HG02973 (cell line): Measurements from ENCODE around the gene CTIF.
A peak's percentile ranks its signal among the peaks of the same experiment; 100 is the strongest.
"Not testable (repeated sequence)": the region's sequence is repeated elsewhere in the genome, so short reads cannot be mapped to it uniquely, and the experiment has no call there.

Experiments
- ATAC-seq: cut with Tn5 transposase; IDR thresholded peaks from one replicate; pipeline ENCODE4 v1.9.1; 2021; ENCODE audit warnings: moderate library complexity; ENCODE audit not compliant: unreplicated experiment

CTIF gene

DNA sequence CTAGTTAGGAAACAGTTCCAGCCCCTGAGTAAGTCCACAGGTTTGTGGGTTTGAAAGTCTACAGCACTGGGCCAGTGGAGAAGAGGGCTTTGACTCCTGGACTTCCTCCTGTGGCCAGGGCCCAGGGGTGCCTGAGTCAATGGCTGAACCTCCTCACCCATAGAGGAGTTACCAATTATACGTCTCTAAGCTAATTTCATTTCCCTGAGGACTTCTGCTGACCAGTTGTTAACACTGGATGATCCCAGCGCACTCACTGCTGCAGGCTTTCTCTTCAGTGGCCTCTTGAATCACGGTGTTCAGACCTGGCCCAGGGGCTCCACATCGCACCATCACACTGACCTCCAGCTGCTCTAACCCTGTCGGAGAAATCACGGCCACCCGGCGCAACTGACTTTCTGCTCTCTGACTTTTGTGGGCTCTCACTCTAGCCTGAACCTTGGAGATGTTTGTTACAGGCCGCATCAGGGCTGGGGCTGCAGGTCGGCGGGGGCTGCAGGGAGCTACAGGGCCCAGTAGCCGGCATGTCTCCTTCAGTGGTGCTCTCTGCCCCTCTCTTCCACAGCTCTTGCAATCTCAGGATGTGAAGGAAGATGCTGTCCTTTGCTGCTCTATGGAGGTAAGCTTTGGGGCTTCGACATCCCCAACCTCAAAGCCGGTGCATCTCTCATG, 318.3 kb downstream of the CTIF start:
- ATAC-seq, result no peak

GRCh38 chr18:48858676-48859075, 319.8 kb downstream of the CTIF start:
- no peak for ATAC-seq

GRCh38 chr18:48859311-48860268, 320.8 kb downstream of the CTIF start:
- no peak for ATAC-seq

DNA sequence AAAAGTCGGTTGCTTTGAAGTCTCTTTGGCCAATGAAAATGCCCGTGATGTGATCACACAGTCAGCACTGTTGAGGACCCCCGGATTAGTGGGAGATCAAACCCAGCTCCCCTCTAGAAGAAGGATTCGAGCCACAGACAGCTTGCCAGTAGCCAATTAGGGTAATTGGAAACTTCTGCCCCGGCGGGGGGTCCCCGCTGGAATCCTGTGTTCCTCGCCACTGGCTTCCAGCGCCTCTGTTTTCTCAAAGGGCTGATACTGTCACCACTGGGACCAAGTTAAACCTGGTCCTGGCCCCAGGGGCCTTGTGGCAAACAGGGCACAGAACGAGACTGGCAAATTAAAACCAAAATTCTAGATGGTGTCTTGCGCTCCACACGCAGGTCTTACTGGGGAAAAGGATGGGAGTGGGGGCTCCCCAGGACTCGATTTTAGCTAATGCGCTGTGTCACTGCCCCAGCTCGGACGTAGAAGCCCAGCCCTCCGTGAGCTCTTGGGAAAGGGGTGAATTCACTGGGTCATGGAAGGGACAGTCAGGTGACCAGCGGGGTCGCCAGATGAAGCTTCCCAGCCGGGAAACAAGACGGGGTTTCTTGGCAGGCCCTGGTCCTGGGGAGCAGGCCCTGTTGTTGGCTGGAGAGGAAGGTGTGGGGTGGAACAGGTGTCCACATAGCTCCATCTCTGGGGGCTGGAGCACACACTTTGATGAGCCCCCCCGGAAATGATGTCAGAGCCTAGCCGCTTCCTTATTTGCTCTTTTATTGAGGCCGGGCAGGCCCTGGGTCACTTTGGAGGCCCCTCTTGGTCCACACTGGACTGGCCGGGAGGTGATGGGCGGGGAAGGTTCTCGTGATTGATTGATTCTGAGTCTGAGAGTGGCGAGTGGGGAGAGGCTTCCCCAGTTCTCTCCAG, 321.7 kb downstream of the CTIF start:
- ATAC-seq, result no peak

DNA sequence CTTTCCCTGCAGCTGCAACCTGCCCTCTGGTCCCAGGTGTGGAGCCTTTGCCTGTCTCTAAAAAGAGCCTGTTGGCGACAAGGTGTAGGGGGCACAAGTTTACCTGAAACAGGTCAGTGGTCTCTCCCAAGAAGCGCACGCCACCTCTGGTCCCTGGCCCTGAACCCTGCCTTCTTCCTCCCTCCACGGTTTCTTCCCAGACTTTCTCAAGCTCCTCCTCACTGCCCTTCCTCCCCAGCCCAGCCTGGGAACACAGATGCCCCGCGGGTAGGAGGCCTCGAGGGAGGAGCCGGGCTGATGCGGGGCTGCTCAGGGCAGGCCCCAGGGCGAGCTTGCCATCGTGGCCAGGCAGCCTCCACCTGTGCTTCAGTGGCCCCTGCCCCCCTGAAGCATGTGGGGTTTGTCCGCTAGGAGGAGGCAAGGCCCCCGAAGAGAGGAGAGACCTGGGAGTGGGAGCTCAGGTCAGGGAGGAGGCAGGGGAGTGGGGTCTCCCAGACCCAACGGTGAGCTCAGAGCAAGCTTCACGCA, 322.4 kb downstream of the CTIF start:
- ATAC-seq, result no peak

DNA sequence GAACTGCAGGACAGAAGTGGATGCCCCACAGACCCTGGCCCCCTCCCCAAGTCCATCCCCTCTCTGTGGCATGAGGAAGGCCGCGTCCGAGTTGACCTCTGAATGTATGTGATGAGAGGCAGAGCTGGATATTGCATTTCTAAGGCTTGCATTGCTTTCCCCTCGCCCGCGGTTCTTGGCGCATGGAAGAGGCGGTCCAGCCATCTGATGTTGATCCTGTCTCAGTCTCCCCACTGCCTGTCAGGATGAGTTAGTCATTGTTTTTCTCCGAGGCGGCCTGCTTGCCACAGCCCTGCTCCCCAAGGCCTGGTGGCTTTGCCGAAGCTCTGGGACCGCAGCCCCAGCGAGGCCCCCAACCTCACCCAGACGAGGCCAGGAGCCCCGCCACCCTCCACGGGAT, 323.3 kb downstream of the CTIF start:
- no peak for ATAC-seq

DNA sequence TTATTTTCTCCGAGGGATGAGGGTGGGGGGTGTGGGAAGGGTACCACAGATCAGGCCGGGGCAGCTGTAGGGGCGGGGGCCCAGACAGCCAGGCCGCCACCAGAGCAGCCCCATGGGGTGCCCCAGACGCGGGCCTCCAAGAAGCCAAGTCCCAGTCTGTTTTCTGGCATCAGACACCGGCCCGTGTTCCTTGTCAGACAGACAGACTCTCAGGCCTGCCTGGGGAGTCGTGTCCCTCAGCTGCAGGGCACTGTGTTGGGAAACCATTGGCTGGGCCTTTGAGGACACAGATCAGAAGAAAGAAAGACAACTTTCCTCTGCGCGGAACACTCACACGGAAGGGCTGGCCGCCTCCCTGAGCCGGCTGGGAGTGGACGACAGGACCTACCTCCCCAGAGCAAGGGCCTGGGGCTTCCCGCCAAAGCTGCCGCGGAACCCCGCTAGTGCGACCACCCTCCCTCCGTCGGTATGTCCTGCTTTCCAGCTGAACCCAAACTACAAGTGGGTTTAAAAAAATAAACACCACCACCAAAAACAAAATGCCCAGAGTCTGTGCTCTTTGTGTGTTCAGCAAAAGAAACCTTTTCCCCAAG, 323.9 kb downstream of the CTIF start:
- no peak for ATAC-seq

- no peak for ATAC-seq
These were observed 324.7 kb downstream of the CTIF start for GRCh38 chr18:48863432-48864065.

DNA sequence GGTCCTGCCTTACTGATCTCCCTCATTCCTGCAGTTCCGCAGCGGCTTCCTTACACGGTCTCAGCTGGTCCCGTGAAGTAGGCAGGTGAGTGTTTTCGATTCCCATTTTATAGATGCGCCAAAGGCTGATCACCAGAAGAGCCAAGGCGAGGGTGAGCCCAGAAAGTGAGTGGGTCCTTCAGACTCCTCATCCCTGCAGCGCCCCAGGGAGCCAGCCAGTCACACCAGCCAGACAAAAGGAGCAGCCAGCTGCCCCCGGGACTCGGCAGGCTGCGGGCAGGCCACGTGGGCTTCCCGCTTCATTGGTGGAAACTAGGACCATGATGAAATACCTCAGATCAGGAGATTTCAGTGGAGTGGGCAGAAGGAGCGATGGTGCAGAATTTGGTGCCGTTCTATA, 326.0 kb downstream of the CTIF start:
- ATAC-seq, result no peak

DNA sequence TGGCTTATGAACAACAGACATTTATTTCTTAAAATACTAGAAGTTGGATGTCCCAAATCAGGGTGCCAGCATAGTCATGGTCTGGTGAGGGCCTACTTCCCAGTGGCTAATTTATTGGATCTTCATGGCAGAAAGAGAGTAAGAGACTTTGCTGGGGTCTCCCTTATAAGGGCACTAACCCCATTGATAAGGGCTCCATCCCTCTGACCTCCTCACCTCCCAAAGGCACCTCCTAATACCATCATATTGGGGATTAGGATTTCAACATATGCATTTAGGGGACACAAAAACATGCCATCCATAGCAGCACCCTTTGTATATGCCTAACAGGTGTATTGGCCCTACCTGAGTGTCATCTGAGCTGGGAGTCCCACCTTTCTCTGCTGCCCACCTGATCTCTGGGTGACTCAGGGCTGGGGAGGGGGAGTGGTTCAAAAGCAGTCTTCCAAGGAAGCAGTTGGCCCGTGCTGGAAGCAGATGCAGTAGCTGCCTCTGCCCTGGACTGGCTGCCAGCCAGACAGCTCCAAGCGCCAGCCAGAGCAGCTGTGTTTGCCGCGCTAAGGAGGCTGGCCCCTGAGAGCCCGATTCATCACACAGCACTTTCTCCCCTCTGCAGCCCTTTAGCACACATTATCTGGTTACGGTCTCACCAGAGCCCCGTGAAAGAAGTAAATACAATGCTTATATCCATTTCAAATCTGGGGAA, 327.4 kb downstream of the CTIF start:
- ATAC-seq, result no peak

- no peak for ATAC-seq
These were observed 328.0 kb downstream of the CTIF start for GRCh38 chr18:48866856-48867255.

GRCh38 chr18:48867978-48868377, 329.1 kb downstream of the CTIF start:
- no peak for ATAC-seq

DNA sequence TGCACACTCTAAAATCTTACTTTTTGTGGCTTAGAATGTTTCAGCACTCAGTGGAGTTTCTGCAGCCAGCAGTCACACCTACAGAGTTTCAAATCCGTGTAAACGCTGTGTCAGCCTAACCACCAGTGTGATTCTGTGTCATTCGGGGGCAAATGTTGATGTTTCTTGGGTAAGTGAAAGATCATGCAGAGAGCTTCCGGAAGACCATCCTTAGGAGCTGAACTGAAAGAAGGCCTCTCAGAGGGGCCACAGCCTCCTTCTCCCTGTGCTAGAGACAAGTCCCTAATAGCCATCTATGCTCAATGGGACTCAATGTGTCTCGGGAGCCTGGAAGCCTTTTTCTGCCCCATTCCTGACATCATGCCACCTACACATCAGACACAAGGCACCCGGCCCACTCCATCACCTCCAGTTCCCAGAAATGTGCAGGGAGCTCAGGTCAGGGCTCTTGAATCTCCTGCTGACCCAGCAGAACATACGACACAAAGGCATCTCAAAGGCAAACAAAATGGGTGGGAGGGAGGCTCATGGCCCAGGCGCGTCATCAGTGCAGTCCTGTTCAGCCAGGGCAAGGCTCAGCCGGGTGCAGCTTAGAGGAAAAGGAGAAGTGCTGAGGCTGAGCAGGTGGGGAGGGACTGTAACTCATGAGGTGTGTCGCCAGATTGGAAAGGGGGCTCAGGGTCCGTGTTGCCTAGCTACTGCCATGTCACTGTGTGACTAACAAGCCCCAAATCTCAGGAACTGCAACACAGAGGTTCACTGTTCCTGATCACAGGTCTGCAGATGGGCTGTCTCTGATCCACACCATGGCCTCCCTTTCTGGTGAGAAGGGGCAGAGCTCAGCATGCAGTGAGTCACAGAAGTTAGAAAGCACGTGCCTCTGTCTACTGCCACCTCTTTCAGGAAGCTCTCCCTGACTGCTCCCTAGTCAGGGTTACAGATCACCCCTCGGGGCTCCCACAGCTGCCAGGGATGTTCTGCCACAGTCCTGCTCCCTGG, 329.9 kb downstream of the CTIF start:
- peak; percentile 74 for ATAC-seq

DNA sequence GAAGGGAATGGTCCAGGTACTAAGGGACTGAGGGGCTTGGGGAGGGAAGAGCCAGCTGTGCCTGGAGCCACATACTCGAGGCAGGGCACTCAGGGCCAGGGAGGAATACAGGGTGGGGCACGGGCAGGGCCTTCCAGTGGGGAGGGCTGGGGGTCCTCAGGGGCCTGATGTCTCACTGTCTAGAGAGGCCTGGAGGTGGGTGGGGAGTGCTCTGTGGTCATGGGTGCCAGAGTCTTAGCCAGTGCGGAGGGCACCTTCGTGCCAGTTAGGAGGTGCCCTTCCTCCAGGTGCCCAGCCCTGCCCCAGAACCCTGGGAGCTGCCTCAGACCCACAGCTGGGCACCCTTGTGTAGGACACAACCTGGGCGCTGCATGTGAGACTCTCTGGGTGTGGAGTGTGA, 330.8 kb downstream of the CTIF start:
- ATAC-seq, result no peak

DNA sequence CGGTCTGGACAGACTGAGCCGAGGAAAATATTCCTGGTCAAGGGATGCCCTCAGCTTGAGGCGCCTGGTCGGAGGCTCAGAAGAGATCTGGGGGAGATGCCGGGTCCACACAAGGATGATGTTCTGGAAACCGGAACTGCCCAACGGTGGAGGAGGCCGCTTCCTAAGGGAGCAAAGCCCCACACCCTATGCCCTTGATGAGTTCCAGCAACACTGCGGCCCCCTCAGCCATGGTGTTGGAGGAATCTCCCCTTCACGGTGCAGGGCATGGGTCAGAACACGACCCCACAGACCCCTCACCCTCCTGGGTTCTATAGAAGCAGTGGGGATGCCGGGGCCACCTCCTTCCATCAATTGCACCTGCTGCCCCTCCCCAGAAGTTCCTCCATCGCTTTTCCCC, 332.1 kb downstream of the CTIF start:
- ATAC-seq, result not testable (repeated sequence)

GRCh38 chr18:48871391-48872166, 332.7 kb downstream of the CTIF start:
- no peak for ATAC-seq
